Left lobe of liver (tissue), 2 donors: Measurements from ENCODE around the gene NRXN3. TPM values are rescaled to one million over a fixed set of nuclear protein-coding genes. Genes with fewer than 3 reads are reported as not detected.

ENCODE experiments used
- ATAC-seq: fragments of 200-7000 bp; cut with Tn5 transposase; one replicate; pipeline ENCODE4 v1.9.1; 2020; ENCODE audit warnings: mild to moderate bottlenecking, moderate library complexity
- DNase-seq: peaks from one replicate; pipeline ENCODE4 v3.0.0-alpha.2; 2020; ENCODE audit warnings: low spot score
- total RNA-seq: library from RNA; stranded (reverse); gene quantifications from one replicate; pipeline ENCODE4 v1.2.1, GENCODE V29; 2021
- donor health status: DM: no; HTN: no; CAD: no; lungs with moderate emphysema.
- donor health status: DM: no; HTN: yes; CAD: no.

NRXN3 gene
- total RNA-seq, 1 donor from 2014 or later = 0.20 TPM

GRCh38 chr14:78764645-78765044 is 594.5 kb downstream of the NRXN3 start:
- DNase-seq (no peak), ATAC-seq (no peak)

GRCh38 chr14:78767436-78767835 is 597.3 kb downstream of the NRXN3 start:
- no peak for ATAC-seq
- no peak for DNase-seq

GRCh38 chr14:78782551-78782950 is 612.4 kb downstream of the NRXN3 start:
- DNase-seq (no peak), ATAC-seq (no peak)

GRCh38 chr14:78785265-78785664 is 615.1 kb downstream of the NRXN3 start:
- DNase-seq (no peak), ATAC-seq (no peak)

GRCh38 chr14:78788467-78789360 is 618.5 kb downstream of the NRXN3 start:
- ATAC-seq (no peak), DNase-seq (no peak)

GRCh38 chr14:78790271-78790670 is 620.1 kb downstream of the NRXN3 start:
- no peak for DNase-seq
- ATAC-seq = no peak

GRCh38 chr14:78798757-78799156 is 628.6 kb downstream of the NRXN3 start:
- ATAC-seq (no peak), DNase-seq (no peak)

- no peak for DNase-seq
- no peak for ATAC-seq
These were observed 635.4 kb downstream of the NRXN3 start for GRCh38 chr14:78805570-78805969.

- ATAC-seq (no peak), DNase-seq (no peak)
These were observed 652.9 kb downstream of the NRXN3 start for GRCh38 chr14:78823035-78823434.

GRCh38 chr14:78823516-78823915 is 653.3 kb downstream of the NRXN3 start:
- DNase-seq (no peak), ATAC-seq (no peak)

GRCh38 chr14:78829274-78829673 is 659.1 kb downstream of the NRXN3 start:
- DNase-seq (no peak), ATAC-seq (no peak)

GRCh38 chr14:78834766-78835451 is 664.7 kb downstream of the NRXN3 start:
- DNase-seq = no peak
- no peak for ATAC-seq

- no peak for ATAC-seq
- no peak for DNase-seq
These were observed 665.7 kb downstream of the NRXN3 start for GRCh38 chr14:78835909-78836308.

GRCh38 chr14:78836777-78837176 is 666.6 kb downstream of the NRXN3 start:
- ATAC-seq (peak; percentile 47), DNase-seq (no peak)

- ATAC-seq = no peak
- DNase-seq = no peak
These were observed 668.8 kb downstream of the NRXN3 start for GRCh38 chr14:78838959-78839358.

GRCh38 chr14:78840898-78841297 is 670.7 kb downstream of the NRXN3 start:
- DNase-seq (no peak), ATAC-seq (no peak)

- ATAC-seq = no peak
- DNase-seq = no peak
These were observed 677.6 kb downstream of the NRXN3 start for GRCh38 chr14:78847801-78848200.

GRCh38 chr14:78848234-78848820 is 678.2 kb downstream of the NRXN3 start:
- ATAC-seq (peak; percentile 96), DNase-seq (no peak)

GRCh38 chr14:78849952-78850351 is 679.8 kb downstream of the NRXN3 start:
- ATAC-seq = no peak
- no peak for DNase-seq

GRCh38 chr14:78851189-78851588 is 681.0 kb downstream of the NRXN3 start:
- no peak for ATAC-seq
- DNase-seq = no peak

- no peak for DNase-seq
- no peak for ATAC-seq
These were observed 681.9 kb downstream of the NRXN3 start for GRCh38 chr14:78852040-78852439.

- ATAC-seq = no peak
These were observed 687.8 kb downstream of the NRXN3 start for GRCh38 chr14:78857974-78858373.

More at GRCh38 chr14:78857974-78858373, 687.8 kb downstream of the NRXN3 start:
- DNase-seq = no peak
